GM12891 (cell line): ENCODE data around the gene AK1.

Source experiments
- POLR2A ChIP-seq: IDR thresholded peaks from 2 replicates; pipeline ENCODE4 v1.6.1; 2011; ENCODE audit warnings: low read depth, low read length, control low read depth
- POLR2AphosphoS5 ChIP-seq: IDR thresholded peaks from 2 replicates; pipeline ENCODE4 v1.6.1; 2011; ENCODE audit warnings: low read depth, low read length, control low read depth
- SPI1 ChIP-seq: IDR thresholded peaks from 2 replicates; pipeline ENCODE4 v1.6.1; 2011; ENCODE audit warnings: low read depth, low read length, control low read depth
- TAF1 ChIP-seq: IDR thresholded peaks from 2 replicates; pipeline ENCODE4 v1.6.1; 2011; ENCODE audit warnings: low read depth, low read length, control low read depth

DNA sequence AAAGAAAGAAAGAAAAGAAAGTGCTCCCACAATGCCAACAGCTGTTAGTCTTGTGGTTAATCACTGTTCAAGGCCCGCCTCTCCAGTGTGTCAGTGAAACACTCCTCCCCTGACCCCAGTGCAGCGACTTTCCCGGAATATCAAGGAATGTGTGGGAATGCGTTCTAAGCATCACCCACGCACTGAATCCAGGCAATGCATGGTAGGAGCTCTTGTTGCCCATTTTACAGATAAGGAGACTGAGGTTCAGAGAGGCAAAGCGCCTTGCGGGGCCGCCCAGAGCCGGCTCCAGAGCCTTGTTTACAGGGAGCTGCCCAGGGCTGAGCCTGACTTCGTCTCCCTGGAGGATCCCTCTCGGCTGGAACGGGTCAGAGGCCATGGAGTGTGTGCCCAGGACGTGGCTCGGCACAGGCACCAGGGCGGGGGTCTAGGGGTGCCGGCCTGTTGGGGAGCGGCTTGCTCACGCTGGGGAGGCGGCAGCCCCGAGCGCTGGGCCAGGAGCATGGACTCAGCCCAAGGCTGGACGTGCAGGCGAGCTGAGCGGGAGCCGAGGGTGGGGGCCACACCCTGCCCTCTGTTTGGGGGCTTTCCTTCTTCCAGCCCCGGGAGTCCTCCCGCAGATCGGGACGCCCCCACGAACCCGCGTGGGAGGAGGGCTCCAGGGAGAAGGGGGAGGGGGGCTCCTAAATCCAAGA, 21.1 kb upstream of the AK1 start:
- TF ChIP-seq POLR2A (no peak), POLR2AphosphoS5 (no peak), TAF1 (no peak), SPI1 (no peak)
